GM12875 (cell line): ENCODE measurements around the gene ABCD2.
"Not testable (repeated sequence)": the region's sequence is repeated elsewhere in the genome, so short reads cannot be mapped to it uniquely, and the experiment has no call there.

Experiments used
- H3K4me3 ChIP-seq: one replicate; pipeline ENCODE4 v1.5.1; 2011; ENCODE audit warnings: low read depth, low read length, control low read depth
- TF ChIP-seq, protein P1 (sequence below): IDR thresholded peaks from 2 replicates; pipeline ENCODE4 v1.5.1; 2011; ENCODE audit warnings: low read depth, mild to moderate bottlenecking, control low read depth, inconsistent platforms, low read length, moderate library complexity, borderline replicate concordance; ENCODE audit not compliant: insufficient read depth

Gene ABCD2

DNA sequence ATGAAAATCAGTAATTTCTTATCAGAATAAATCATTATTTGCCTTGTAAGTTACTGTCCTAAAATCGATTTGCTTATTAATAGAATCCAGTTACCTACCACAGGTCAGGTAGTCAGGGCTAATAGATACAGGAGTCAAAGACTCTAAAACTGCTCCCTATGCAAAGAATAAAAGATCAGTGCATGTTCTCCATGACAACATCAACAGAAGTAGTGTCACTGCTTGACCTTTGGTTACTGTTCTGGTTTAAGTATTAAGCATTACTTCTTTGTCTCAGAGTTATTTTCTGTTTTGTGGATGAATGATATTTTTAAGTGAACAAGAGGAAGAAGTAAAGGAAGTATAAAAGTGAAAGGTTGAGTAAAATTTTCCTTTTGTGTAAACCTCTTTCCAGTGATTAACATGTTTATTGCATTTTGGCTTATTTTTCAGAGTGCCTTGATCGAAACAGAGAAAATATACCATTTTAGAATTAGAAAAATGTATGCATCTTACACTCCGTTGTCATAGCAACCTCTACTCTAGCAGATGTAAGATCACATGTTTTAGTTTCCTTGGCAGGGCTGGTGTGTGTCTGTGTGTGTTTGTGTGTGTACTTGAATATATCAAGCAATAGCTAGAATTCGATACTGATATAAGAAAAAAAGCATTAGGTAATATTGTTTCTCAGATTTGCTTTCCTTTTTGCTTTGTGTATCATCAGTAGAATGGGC is 44.7 kb downstream of the ABCD2 start:
- TF ChIP-seq, protein P1, sequence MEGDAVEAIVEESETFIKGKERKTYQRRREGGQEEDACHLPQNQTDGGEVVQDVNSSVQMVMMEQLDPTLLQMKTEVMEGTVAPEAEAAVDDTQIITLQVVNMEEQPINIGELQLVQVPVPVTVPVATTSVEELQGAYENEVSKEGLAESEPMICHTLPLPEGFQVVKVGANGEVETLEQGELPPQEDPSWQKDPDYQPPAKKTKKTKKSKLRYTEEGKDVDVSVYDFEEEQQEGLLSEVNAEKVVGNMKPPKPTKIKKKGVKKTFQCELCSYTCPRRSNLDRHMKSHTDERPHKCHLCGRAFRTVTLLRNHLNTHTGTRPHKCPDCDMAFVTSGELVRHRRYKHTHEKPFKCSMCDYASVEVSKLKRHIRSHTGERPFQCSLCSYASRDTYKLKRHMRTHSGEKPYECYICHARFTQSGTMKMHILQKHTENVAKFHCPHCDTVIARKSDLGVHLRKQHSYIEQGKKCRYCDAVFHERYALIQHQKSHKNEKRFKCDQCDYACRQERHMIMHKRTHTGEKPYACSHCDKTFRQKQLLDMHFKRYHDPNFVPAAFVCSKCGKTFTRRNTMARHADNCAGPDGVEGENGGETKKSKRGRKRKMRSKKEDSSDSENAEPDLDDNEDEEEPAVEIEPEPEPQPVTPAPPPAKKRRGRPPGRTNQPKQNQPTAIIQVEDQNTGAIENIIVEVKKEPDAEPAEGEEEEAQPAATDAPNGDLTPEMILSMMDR = no peak
- H3K4me3 ChIP-seq = no peak overlapping the region

DNA sequence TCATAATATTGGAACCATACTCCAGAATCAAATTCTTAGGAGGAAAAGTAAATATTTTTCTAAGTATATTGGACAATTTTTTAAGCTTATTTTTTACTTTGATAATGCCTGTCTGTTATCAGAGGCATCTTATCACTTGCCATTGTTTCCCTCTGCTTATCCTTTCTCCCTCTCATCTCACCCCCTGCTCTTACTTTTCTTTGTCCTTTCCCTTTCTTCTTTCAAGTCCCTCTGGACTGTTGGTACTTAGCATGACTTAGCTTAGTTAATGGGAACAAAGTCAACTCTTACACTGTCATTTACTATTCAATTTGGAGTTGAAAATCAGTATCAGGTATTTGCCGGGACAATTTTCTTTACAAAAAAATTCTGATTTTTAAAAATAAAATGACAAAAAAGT is 45.2 kb downstream of the ABCD2 start:
- no peak overlapping the region for H3K4me3 ChIP-seq
- TF ChIP-seq, protein P1 = no peak

DNA sequence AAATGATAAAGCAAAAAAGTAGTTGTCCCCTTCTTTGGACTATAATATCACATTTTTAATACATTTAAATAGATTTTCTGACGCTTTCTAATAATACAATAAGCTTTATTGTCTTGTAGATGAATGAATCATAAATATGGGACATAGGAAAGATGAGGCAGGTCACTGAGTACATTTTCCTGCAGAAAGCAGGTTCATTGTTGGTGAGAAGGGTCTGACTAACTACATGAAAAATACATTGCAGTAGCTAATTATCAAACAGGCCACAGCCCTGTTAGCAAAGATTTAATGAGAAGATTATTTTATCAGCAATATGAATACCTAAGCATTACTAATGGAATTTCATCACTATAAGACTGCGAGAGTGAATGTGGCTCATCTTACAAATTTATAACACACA is 45.6 kb downstream of the ABCD2 start:
- H3K4me3 ChIP-seq = no peak overlapping the region
- TF ChIP-seq, protein P1 = no peak

DNA sequence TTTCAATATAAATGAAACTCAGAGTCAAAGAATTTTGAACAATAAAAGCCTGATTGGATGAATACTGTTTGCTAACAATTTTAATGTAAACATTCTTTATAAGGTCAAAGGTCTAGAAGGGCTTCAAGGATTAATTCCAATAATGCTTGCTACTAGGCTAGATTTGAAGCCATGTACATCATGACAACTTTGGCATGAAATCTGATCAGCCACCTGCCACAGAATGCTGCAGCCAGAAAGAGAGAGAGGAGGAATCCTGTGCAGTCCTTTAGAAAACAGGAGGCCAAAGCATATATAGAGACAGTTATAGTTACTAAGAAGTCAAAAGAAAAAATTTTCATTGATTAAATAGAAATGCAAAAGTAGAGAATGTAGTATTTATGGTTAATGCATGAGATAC is 47.1 kb downstream of the ABCD2 start:
- H3K4me3 ChIP-seq = no peak overlapping the region
- TF ChIP-seq, protein P1 = no peak

DNA sequence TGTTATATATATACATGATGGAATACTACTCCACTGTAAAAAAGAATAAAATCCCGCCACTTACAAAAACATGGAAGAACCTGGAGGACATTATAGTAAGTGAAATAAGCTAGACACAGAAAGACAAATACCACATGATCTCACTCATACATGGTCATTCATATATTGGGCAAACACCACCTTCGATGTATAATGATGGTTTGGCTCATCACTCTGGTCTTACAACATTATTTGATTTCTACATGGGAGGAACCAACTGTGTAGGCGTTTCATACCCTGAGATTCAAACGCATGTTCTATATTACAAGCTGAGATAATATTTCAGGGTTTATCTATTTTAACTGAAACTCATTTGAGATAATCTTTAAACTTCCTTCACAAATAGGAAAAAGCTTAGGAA is 48.3 kb downstream of the ABCD2 start:
- TF ChIP-seq, protein P1 = no peak
- H3K4me3 ChIP-seq = no peak overlapping the region

DNA sequence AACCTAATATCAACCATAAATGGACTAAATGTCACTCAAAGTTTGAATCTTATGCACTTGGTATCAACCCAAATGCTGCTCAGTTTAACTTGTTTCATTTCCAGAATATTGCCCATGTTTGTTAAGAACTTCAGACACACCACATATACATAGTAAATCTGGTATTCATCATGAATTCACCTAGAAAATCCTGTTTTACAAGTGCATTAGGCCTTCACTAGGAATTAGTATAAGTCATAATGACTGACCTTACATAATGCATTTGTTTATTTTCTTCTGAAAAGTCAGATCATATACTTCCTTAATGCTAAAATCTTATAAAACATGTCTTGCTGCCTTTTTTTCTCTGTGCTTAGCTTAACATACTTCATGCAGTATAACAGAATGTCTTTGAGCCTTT is 66.1 kb downstream of the ABCD2 start:
- TF ChIP-seq, protein P1 = no peak
- no peak overlapping the region for H3K4me3 ChIP-seq

DNA sequence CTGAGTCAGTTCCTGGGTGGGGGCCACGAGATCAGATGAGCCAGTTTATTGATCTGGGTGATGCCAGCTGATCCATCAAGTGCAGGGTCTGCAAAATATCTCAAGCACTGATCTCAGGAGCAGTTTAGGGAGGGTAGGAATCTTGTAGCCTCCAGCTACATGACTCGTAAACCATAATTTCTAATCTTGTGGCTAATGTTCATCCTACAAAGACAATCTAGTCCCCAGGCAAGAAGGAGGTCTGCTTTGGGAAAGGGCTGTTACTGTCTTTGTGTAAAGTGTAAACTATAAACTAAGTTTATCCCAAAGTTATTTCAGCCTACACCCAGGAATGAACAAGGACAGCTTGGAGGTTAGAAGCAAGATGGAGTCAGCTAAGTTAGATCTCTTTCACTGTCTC is 75.4 kb downstream of the ABCD2 start:
- not testable (repeated sequence) for H3K4me3 ChIP-seq
